ENCODE measurements around the gene NECAP2.
A peak's percentile ranks its signal among the peaks of the same experiment; 100 is the strongest.

Gene NECAP2
- 134 to 294 (median 189) reads per million in 18 experiments for total RNA-seq

GRCh38 chr1:16440470-16441281, at the start of gene NECAP2:
NECAP2 (plus strand) TSS chr1:16440724; CDS start chr1:16440762, 38 bp downstream.
- peak; percentile 93 to 94 for DNase-seq

GRCh38 chr1:16391411-16391810, 49.1 kb upstream of the NECAP2 start:
- peak; percentile 31 to 46 for DNase-seq

- no peak for DNase-seq
These were observed 47.6 kb upstream of the NECAP2 start for GRCh38 chr1:16392740-16393569.

GRCh38 chr1:16393570-16394521, 46.7 kb upstream of the NECAP2 start:
- no peak for DNase-seq

- no peak for DNase-seq
These were observed 45.5 kb upstream of the NECAP2 start for GRCh38 chr1:16394977-16395376.

- DNase-seq, result peak in 1 of 2 donors; percentile 26
These were observed 43.9 kb upstream of the NECAP2 start for GRCh38 chr1:16396591-16396990.

GRCh38 chr1:16397120-16397519, 43.4 kb upstream of the NECAP2 start:
- DNase-seq, result peak; percentile 58 to 74

- no peak for DNase-seq
These were observed 42.1 kb upstream of the NECAP2 start for GRCh38 chr1:16398371-16398953.

- no peak for DNase-seq
These were observed 37.8 kb upstream of the NECAP2 start for GRCh38 chr1:16402742-16403141.

- DNase-seq, result no peak
These were observed 35.1 kb upstream of the NECAP2 start for GRCh38 chr1:16405441-16405840.

GRCh38 chr1:16406868-16407267, 33.7 kb upstream of the NECAP2 start:
- no peak for DNase-seq

GRCh38 chr1:16409536-16410152, 30.9 kb upstream of the NECAP2 start:
- no peak for DNase-seq

- no peak for DNase-seq
These were observed 29.7 kb upstream of the NECAP2 start for GRCh38 chr1:16410803-16411202.

- DNase-seq, result no peak
These were observed 27.3 kb upstream of the NECAP2 start for GRCh38 chr1:16413191-16413590.

GRCh38 chr1:16418823-16419425, 21.6 kb upstream of the NECAP2 start:
- peak in 1 of 2 donors; percentile 12 for DNase-seq

- no peak for DNase-seq
These were observed 20.0 kb upstream of the NECAP2 start for GRCh38 chr1:16420424-16421118.

GRCh38 chr1:16421201-16421600, 19.3 kb upstream of the NECAP2 start:
- DNase-seq, result no peak

- no peak for DNase-seq
These were observed 18.5 kb upstream of the NECAP2 start for GRCh38 chr1:16422041-16422440.

GRCh38 chr1:16425125-16426025, 15.1 kb upstream of the NECAP2 start:
- DNase-seq, result no peak
